Mesothelial cell of epicardium (in vitro differentiated cells): Measurements from ENCODE around the gene COL19A1. TPM values are rescaled to one million over a fixed set of nuclear protein-coding genes. Genes with fewer than 3 reads are reported as not detected.

ENCODE experiments used
- DNase-seq, 2 experiments: peaks; one replicate each; pipeline ENCODE4 v3.0.0; 2021; ENCODE audit warnings: low spot score in 2 of 2; ENCODE audit not compliant: unreplicated experiment in 2 of 2
- H3K27ac Mint-ChIP-seq: 2 replicates; pipeline ENCODE4 v1.8.0; 2021; ENCODE audit warnings: mixed read lengths
- H3K27me3 Mint-ChIP-seq: 2 replicates; pipeline ENCODE4 v1.8.0; 2021; ENCODE audit warnings: low read depth, mixed read lengths
- H3K36me3 Mint-ChIP-seq: 2 replicates; pipeline ENCODE4 v1.8.0; 2021; ENCODE audit warnings: mixed read lengths
- H3K4me1 Mint-ChIP-seq: 2 replicates; pipeline ENCODE4 v1.8.0; 2021; ENCODE audit warnings: mixed read lengths
- H3K4me3 Mint-ChIP-seq: 2 replicates; pipeline ENCODE4 v1.8.0; 2021; ENCODE audit warnings: mild to moderate bottlenecking, moderate library complexity, mixed read lengths
- H3K9me3 Mint-ChIP-seq: 2 replicates; pipeline ENCODE4 v1.8.0; 2021; ENCODE audit warnings: mixed read lengths
- CTCF ChIP-seq: fragments of 200-600 bp; sonication (generic); IDR thresholded peaks from one replicate; pipeline ENCODE4 v1.5.0; 2021; ENCODE audit warnings: antibody characterized with exemption; ENCODE audit not compliant: unreplicated experiment
- total RNA-seq: library from RNA; stranded (reverse); gene quantifications from 3 replicates; pipeline ENCODE4 v1.2.1, GENCODE V29; 2021

The COL19A1 gene
- total RNA-seq, 1 donor from 2014 or later = 0.25 TPM

- H3K9me3 Mint-ChIP-seq = no peaks in the 10 kb centered on the region
- H3K27me3 Mint-ChIP-seq = no peaks in the 10 kb centered on the region
- H3K4me1 Mint-ChIP-seq = peaks cover 12% of the 10 kb centered on the region
- TF ChIP-seq CTCF = no peak
- H3K36me3 Mint-ChIP-seq = no peaks in the 10 kb centered on the region
- H3K27ac Mint-ChIP-seq = no peak overlapping the region
- DNase-seq = no peak
- no peak overlapping the region for H3K4me3 Mint-ChIP-seq
Measured at GRCh38 chr6:69976591-69977090, 110.3 kb downstream of the COL19A1 start.

GRCh38 chr6:69980624-69981023 lies 114.3 kb downstream of the COL19A1 start:
- DNase-seq = no peak
- Mint-ChIP-seq H3K4me3 (no peak overlapping the region), H3K9me3 (no peaks in the 10 kb centered on the region), H3K36me3 (no peaks in the 10 kb centered on the region), H3K27ac (no peak overlapping the region), H3K4me1 (no peaks in the 10 kb centered on the region), H3K27me3 (no peaks in the 10 kb centered on the region)
- no peak for TF ChIP-seq CTCF

- DNase-seq = no peak
- Mint-ChIP-seq H3K27me3 (no peaks in the 10 kb centered on the region), H3K27ac (no peak overlapping the region), H3K4me1 (no peaks in the 10 kb centered on the region), H3K4me3 (no peak overlapping the region), H3K9me3 (peaks cover 3% of the 10 kb centered on the region), H3K36me3 (no peaks in the 10 kb centered on the region)
- TF ChIP-seq CTCF = no peak
Measured at GRCh38 chr6:69984506-69984905, 118.2 kb downstream of the COL19A1 start.

GRCh38 chr6:69985180-69985579 lies 118.8 kb downstream of the COL19A1 start:
- Mint-ChIP-seq H3K4me1 (no peaks in the 10 kb centered on the region), H3K4me3 (no peak overlapping the region), H3K27me3 (no peaks in the 10 kb centered on the region), H3K27ac (no peak overlapping the region), H3K9me3 (peaks cover 3% of the 10 kb centered on the region), H3K36me3 (no peaks in the 10 kb centered on the region)
- no peak for DNase-seq
- TF ChIP-seq CTCF = no peak

- Mint-ChIP-seq H3K4me1 (no peaks in the 10 kb centered on the region), H3K36me3 (no peaks in the 10 kb centered on the region), H3K27ac (no peak overlapping the region), H3K9me3 (peaks cover 18% of the 10 kb centered on the region), H3K27me3 (no peaks in the 10 kb centered on the region), H3K4me3 (no peak overlapping the region)
- TF ChIP-seq CTCF = no peak
- no peak for DNase-seq
Measured at GRCh38 chr6:69987550-69987949, 121.2 kb downstream of the COL19A1 start.
